Activated CD4-positive, alpha-beta T cell treated with anti-CD3 and anti-CD28 coated beads for 48 hours (primary cell): Measurements from ENCODE around the gene RABGGTB.
"Not testable (repeated sequence)": the region's sequence is repeated elsewhere in the genome, so short reads cannot be mapped to it uniquely, and the experiment has no call there.

Experiments used
- DNase-seq: peaks from one replicate; pipeline ENCODE4 v3.0.0-alpha.2; 2020

Gene RABGGTB

DNA sequence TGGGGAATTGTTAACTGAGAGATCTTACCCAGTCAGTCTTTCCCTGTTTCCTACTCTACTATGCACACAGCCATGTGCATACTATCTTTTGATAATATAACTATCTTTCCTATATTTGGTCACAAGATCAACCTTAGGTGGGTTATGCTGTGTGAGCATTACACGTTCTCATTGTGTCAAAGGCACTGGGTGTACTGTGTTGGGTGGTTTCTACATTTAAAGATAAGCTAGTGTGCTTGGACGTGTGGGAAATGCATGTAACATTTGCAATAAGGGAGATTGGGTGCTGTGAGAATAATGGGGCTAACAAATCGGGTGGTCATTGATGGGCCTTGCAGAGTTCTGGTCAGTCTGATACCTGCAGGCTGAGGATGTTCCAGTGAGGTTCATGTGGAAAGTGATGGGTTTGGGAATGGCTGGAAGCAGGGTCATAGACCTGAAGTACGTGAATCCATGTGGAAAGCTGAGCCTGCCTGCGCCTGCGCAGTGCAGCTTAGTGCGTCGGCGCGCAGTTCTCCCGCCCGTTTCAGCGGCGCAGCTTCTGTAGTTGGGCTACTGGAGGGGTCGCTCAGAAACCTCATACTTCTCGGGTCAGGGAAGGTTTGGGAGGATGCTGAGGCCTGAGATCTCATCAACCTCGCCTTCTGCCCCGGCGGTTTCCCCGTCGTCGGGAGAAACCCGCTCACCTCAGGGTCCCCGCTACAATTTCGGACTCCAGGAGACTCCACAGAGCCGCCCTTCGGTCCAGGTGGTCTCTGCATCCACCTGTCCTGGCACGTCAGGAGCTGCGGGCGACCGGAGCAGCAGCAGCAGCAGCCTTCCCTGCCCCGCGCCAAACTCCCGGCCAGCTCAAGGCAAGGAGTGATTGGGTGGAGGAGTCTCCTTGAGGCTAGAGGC is 10.6 kb downstream of the RABGGTB start, which contains the start of gene MSH4:
MSH4 (plus strand) TSS at position 507 of the 897 bp plus-strand sequence; CDS start at position 611, 104 bp downstream.
- peak; percentile 42 for DNase-seq

DNA sequence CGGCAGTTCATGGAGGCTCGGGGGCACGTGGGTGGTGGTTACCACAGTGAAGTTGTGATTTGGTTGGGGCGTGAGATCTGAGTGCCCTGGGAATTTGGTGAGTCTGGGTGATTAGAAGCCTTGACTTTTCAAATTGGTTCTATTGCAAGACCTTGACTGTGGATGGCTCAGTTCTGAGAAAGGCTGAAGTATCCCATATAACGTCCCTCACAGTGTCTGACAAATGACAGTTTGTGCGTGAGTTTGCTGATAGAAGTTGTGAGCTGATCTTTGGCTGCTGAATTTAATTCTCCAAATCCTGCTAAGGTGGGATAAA is 11.2 kb downstream of the RABGGTB start:
- no peak for DNase-seq

- peak; percentile 13 for DNase-seq
Observed at GRCh38 chr1:75797606-75798216, 11.7 kb downstream of the RABGGTB start.

DNA sequence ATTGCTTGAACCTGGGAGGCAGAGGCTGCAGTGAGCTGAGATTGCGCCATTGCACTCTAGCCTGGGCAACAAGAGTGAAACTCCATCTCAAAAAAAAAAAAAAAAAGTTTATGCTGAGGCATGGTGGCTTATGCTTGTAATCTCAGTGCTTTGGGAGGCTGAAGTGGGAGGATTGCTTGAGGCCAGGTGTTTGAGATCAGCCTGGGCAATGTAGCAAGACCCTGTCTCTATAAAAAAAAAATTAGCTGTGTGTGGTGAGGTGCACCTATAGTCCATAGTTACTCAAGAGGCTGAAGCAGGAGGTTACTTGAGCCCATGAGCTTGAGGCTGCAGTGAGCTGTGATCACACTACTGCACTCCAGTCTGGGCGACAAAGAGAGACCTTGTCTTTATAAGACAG is 15.4 kb downstream of the RABGGTB start:
- DNase-seq, result not testable (repeated sequence)

DNA sequence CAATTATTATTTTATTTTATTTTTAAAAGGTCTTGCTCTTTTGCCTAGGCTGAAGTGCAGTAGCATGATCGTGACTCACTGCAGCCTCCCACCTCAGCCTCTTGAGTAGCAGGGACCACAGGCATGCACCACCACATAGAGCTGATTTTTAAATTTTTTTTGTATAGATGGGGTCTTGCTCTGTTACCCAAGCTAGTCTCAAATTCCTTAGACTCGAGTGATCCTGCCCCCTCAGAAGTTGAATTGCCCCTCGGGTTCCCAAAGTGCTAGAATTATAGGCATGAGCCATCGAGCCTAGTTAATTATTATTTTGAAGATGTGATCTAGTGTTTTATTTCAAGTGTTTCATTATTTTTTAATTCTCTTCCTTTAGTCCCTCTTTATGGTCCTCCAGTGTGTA is 22.9 kb downstream of the RABGGTB start:
- DNase-seq, result no peak

- DNase-seq, result not testable (repeated sequence)
Observed at GRCh38 chr1:75810113-75810512, 24.1 kb downstream of the RABGGTB start.

DNA sequence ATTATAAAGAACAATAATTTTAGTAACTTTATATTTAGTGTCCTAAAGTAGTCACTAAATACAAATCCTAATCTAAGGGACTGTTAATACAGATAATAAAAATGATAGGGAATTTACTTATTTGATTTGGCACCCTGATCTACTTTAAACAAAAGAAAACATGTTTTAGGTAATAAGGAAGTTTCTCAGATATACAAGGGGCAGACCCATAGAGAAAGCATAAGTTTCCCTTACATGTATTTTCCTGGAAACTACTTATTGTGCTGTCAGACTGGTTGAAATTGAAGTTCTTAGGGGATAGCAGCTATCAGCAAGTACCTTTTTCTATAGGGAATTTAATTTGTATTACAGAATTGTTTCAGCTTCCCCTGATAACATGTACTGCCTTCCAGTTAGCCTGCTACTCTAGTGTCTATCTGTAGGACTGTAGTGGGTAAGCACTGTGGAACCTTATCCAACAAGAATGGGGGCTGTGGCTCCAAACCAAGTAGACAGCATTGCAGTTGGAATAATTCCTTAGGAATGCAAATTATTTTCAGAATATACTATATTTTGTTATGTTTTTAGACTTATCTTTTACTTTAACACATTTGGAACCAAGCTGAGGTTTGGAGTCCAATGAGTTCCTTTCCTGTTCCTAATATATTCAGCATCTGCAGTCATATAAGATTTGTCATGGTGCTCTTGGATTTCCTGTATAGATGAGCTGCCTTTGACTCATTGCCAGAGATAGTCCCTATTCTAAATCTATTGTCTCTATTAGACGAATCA is 25.3 kb downstream of the RABGGTB start:
- no peak for DNase-seq

DNA sequence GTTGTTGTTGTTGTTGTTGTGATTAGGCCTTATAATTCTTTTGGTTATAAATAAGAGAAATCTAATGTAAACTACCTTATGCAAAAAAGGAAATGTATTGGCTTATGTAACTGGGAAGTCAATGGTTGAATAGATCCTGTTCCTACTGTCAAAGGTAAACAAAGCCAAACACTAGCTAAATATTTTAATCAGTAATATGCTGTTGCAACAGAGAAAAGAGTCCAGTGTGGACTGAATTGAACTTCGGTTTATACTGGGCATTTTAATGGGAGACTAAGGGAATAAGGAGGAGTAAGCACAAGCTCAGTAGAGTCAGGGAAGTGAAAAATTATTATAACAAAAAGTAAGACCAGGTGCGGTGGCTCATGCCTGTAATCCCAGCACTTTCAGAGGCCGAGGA is 26.0 kb downstream of the RABGGTB start:
- DNase-seq, result no peak

DNA sequence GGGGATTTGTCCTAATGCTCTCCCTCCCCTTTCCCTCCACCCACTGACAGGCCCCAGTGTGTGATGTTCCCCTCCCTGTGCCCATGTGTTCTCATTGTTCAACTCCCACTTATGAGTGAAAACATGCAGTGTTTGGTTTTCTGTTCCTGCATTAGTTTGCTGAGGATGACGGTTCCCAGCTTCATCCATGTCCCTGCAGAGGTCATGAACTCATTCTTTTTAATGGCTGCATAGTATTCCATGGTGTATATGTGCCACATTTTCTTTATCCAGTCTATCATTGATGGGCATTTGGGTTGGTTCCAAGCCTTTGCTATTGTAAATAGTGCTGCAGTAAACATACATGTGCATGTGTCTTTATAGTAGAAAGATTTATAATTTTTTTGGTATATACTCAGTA is 37.5 kb downstream of the RABGGTB start:
- DNase-seq, result not testable (repeated sequence)

DNA sequence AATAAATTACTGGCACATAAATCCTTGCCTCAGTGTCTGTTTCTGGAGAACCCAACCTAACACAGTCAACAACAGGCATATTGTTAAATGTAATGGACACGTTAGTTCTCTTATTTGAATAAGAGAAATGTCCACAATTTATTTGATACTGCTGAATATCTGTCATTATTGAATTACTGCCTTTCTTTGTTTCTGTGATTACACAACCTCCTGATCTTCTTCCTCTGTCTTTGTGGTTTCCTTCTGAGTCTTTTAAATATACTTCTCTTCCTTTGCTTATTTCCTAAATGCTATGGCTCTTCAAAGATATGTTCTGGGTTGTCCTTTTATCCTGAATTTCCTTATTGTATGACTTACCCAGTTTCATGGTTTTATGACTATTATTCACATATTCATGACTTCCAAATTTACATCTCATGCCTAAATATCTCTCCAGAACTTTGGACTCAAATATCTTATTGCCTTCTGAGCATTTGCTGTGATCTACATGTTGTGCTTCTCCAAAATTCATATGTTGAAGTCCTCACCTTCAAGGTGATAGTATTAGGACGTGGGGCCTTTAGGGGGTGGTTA is 50.6 kb downstream of the RABGGTB start:
- no peak for DNase-seq

DNA sequence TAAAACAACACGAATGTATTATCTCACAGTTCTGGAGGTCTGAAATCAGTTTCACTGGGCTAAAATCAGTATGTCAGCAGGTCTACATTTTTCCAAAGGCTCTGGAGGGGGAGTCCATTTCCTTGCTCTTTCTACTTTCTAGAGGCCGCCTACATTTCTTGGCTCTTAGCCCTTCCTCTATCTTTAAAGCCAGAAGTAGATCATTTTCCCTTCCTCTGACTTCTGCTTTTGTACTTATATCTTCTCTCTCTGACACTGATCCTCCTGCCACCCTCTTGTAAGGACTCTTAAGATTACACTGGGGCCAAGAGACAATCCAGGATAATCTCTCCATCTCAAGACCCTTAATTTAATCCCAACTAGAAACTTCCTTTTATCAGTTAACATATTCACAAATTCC is 52.0 kb downstream of the RABGGTB start:
- DNase-seq, result no peak

DNA sequence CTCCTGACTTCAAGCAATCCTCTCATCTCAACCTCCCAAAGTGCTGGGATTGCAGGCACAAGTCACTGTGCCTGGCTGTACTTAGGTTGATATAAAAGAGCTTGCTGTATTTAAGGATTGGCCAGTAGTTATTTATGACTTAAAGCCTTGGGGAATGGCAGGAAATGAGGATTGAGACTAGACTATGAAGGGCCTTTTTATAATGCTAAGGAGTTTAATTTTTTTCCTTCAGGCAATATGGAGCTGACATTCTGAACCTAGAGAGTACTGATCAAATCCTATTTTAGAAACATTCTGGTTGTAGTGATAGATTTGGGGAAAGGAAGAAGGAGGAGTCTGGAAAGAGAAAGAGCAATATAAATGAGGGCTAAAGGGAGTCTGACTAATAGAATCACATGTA is 55.4 kb downstream of the RABGGTB start:
- DNase-seq, result no peak
